ENCODE results near the gene RBMS3.

- no peak for TF ChIP-seq REST (IDR thresholded peaks at IDR 0.05; ENCODE audit: unreplicated experiment)
- TF ChIP-seq CTCF (conservative IDR thresholded peaks at IDR 0.05; ENCODE audit: low read depth in 2 of 2) = no peak
- no peak for TF ChIP-seq EZH2phosphoT487 (IDR thresholded peaks at IDR 0.05; ENCODE audit: unreplicated experiment)
- TF ChIP-seq POLR2AphosphoS5 (IDR thresholded peaks at IDR 0.05; ENCODE audit: low read depth) = no peak
- no peak for TF ChIP-seq EZH2 (IDR thresholded peaks at IDR 0.05; ENCODE audit: low read depth, unreplicated experiment)
- TF ChIP-seq CREB1 (CRISPR knock-in tag; IDR thresholded peaks at IDR 0.05; ENCODE audit: low read depth) = no peak
- no peak for TF ChIP-seq JUNB (IDR thresholded peaks at IDR 0.05; ENCODE audit: unreplicated experiment)
- TF ChIP-seq, protein P1, sequence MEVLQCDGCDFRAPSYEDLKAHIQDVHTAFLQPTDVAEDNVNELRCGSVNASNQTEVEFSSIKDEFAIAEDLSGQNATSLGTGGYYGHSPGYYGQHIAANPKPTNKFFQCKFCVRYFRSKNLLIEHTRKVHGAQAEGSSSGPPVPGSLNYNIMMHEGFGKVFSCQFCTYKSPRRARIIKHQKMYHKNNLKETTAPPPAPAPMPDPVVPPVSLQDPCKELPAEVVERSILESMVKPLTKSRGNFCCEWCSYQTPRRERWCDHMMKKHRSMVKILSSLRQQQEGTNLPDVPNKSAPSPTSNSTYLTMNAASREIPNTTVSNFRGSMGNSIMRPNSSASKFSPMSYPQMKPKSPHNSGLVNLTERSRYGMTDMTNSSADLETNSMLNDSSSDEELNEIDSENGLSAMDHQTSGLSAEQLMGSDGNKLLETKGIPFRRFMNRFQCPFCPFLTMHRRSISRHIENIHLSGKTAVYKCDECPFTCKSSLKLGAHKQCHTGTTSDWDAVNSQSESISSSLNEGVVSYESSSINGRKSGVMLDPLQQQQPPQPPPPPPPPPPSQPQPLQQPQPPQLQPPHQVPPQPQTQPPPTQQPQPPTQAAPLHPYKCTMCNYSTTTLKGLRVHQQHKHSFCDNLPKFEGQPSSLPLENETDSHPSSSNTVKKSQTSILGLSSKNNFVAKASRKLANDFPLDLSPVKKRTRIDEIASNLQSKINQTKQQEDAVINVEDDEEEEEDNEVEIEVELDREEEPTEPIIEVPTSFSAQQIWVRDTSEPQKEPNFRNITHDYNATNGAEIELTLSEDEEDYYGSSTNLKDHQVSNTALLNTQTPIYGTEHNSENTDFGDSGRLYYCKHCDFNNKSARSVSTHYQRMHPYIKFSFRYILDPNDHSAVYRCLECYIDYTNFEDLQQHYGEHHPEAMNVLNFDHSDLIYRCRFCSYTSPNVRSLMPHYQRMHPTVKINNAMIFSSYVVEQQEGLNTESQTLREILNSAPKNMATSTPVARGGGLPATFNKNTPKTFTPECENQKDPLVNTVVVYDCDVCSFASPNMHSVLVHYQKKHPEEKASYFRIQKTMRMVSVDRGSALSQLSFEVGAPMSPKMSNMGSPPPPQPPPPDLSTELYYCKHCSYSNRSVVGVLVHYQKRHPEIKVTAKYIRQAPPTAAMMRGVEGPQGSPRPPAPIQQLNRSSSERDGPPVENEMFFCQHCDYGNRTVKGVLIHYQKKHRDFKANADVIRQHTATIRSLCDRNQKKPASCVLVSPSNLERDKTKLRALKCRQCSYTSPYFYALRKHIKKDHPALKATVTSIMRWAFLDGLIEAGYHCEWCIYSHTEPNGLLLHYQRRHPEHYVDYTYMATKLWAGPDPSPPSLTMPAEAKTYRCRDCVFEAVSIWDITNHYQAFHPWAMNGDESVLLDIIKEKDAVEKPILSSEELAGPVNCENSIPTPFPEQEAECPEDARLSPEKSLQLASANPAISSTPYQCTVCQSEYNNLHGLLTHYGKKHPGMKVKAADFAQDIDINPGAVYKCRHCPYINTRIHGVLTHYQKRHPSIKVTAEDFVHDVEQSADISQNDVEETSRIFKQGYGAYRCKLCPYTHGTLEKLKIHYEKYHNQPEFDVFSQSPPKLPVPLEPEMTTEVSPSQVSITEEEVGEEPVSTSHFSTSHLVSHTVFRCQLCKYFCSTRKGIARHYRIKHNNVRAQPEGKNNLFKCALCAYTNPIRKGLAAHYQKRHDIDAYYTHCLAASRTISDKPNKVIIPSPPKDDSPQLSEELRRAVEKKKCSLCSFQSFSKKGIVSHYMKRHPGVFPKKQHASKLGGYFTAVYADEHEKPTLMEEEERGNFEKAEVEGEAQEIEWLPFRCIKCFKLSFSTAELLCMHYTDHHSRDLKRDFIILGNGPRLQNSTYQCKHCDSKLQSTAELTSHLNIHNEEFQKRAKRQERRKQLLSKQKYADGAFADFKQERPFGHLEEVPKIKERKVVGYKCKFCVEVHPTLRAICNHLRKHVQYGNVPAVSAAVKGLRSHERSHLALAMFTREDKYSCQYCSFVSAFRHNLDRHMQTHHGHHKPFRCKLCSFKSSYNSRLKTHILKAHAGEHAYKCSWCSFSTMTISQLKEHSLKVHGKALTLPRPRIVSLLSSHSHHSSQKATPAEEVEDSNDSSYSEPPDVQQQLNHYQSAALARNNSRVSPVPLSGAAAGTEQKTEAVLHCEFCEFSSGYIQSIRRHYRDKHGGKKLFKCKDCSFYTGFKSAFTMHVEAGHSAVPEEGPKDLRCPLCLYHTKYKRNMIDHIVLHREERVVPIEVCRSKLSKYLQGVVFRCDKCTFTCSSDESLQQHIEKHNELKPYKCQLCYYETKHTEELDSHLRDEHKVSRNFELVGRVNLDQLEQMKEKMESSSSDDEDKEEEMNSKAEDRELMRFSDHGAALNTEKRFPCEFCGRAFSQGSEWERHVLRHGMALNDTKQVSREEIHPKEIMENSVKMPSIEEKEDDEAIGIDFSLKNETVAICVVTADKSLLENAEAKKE (CRISPR knock-in tag; IDR thresholded peaks at IDR 0.05) = no peak
- no peak; the same call in 1 of the 2 replicates for TF ChIP-seq NANOG (IDR thresholded peaks at IDR 0.05; ENCODE audit: borderline replicate concordance)
- no peak for TF ChIP-seq ZNF331 (CRISPR knock-in tag; IDR thresholded peaks at IDR 0.05; ENCODE audit: low read depth)
- TF ChIP-seq STAT1 (IDR thresholded peaks at IDR 0.05; ENCODE audit: unreplicated experiment) = no peak
- no peak for TF ChIP-seq ETS1 (IDR thresholded peaks at IDR 0.05)
- no peak for TF ChIP-seq ZNF114 (CRISPR knock-in tag; IDR thresholded peaks at IDR 0.05)
Observed at GRCh38 chr3:29557825-29558224, 277.0 kb downstream of the RBMS3 start.
